OCI-LY7 (cell line): ENCODE results near the gene NPAP1.

Experiments used
- CTCF ChIP-seq: fragments of 200-600 bp; sonication (generic); conservative IDR thresholded peaks from 2 replicates; pipeline ENCODE4 v1.5.1; 2014; ENCODE audit warnings: mild to moderate bottlenecking, antibody characterized with exemption, low read length, moderate library complexity, mixed read lengths
- EZH2phosphoT487 ChIP-seq: fragments of 200-600 bp; sonication (generic); IDR thresholded peaks from 2 replicates; pipeline ENCODE4 v1.6.1; 2018; ENCODE audit warnings: low read depth, borderline replicate concordance, mild to moderate bottlenecking, mixed run types, antibody characterized with exemption, low read length, moderate library complexity, mixed read lengths

GRCh38 chr15:24676431-24676830, 856 bp downstream of the NPAP1 start:
- no peak for TF ChIP-seq CTCF
- TF ChIP-seq EZH2phosphoT487: no peak
